NCI-H446 (cell line): ENCODE data around the gene C10orf53.

Source experiments
- DNase-seq, 2 experiments: peaks; one replicate each; lab custom pipeline; 2025; lab: John Stamatoyannopoulos, UW

The C10orf53 gene

GRCh38 chr10:49737474-49738201 lies 58.2 kb downstream of the C10orf53 start:
- DNase-seq = no peak

GRCh38 chr10:49738616-49739360 lies 59.3 kb downstream of the C10orf53 start:
- no peak for DNase-seq

DNA sequence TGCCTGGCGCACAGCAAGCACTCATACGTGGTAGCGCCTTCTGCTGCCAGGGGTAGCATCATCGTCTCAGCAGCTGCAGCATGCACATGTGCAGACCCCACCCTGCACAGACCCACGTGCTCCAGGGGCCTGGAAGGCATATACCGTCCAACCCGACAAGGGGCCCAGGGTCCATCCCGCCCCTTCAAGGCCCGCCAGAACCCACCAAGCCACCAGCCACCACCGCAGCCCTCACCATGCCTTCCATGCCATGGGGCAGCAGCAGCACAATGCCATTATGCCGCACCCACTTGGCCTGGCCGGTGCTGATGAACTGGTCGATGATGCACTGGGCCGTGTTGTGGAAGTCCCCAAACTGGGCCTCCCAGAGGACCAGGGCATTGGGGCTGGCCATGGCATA lies 60.0 kb downstream of the C10orf53 start:
- no peak for DNase-seq

DNA sequence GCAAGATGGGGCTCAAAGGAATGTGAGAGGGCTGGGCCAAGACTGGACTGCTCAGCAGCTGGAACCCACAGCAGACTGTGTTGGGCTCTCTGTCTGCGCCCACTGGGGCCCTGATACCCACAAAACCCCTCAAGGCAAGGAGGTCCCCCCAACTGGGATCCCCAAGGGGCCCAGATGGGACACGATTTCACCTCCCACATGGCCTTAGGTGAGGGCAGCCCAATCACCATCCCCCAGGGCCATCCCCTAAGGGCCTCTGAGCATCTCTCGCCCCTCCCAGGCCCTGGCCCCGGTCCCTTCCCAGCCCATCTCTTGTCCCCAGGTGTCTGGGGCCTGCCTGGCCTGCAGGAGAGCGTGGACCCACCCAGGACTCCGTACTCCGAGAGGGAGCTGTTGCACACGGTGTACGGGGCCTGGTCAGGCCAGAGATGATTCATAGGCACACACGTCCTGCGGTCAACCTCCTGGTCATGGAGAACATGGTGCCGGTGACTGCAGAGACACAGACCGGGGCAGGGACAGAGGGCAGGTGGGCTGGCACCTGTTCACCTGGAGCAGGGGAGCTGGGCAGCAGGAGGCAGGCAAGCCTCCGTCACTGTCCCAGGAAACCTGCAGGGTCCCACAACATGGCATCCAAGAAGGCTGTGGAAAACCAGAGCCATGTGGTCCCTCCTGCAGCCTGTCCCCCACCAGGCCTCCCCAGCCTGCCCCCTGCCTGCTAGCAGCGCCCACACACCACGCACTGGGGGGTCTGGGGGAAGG lies 61.1 kb downstream of the C10orf53 start:
- no peak for DNase-seq

DNA sequence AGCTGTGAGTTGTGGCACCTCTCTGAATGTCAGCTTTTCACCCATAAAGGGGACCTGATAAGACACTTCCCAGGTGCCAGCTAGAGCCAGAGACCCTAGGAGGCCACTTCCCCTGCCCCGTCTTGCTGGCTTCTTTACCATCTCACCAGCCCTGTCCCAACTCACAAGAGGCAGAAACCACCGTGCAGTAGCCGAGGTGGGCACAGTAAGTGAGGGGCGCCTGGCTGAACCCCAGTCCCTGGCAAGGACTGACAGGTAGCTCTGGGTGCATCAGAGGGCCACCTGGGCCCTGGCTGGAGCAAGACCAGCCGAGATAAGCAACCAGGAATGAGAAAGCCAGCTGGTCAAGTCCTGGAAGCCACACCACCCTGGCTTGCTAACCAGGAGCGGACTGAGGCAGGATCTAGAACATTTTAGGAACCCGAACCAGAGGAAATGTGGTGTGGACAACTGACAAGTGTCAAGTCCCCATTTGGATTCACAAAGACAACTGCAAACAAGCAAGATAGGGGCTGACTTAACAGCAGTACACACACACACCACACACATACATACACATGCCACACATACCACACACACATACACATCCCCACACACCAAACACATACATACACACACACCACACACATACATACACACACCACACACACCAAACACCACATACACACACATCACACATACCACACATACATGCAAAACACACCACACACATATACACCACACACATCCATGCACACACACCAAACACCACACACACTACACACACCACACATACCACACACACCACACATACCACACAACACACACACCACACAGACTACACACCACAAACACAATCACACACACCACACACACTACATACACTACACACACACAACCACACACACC lies 61.9 kb downstream of the C10orf53 start:
- DNase-seq = no peak

DNA sequence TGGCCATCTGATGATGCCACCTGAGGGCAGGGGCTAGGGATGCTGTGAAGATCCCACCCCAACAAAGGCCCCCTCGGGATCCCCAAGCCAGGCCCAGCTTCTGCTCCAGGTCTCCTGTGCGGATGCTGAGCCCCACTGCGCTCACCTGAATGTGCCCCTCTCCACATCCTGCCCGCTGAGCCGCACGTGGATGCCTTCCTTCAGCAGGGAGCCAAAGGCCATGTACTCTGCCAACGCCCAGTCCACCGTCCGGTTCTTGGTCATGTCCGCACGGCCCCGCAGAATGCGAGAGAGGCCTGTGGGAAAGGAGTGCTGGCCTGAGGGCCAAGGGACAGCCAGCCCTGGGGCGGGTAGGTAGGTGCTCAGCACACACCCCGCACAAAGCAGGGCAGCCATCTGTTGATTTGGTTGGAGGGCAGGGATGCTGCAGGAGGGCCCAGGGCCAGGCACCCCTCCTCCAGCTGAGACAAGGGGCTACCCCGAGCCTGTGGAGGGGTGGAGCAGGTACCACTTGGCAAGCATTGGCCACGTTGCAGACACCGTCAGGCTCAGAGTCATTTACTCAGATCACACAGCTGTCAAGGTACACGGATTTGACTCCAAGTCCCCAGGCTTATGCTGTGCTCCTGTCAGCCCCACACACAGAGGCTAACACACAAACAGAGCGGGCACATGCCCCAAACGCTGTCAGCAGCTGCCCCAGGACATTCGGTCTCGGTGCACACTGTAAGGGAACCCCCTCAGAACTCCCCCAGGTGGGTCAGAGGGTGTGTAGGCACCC lies 63.4 kb downstream of the C10orf53 start:
- no peak for DNase-seq

DNA sequence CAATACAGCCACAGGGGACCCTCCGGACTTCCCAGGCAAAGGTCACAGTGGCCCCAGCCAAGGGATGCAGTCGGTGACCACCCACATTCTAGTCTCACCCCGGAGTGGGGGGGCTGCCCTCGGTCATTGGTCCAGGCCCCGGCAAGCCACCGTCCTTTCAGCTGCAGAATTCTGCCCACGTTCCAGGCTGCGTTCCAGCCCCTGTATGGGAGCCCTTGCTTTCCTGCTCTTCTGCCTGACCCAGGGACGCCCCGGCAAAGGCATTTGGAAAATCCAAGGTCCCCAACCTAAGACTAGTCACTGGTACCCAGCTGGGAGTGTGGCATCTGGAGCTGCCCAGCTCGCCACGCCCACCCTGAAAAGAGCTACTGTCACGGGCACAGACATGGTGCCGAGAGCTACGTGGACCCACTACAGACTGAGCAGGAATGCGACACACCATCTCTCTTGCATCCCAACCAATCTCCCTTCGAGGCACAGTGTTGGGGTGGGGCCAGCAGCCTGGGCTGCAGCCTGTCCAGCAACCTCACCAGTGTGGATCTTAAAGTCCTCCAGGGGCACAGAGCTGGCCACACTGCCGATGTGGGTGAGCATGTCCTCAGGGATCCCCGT lies 64.1 kb downstream of the C10orf53 start:
- no peak for DNase-seq

DNA sequence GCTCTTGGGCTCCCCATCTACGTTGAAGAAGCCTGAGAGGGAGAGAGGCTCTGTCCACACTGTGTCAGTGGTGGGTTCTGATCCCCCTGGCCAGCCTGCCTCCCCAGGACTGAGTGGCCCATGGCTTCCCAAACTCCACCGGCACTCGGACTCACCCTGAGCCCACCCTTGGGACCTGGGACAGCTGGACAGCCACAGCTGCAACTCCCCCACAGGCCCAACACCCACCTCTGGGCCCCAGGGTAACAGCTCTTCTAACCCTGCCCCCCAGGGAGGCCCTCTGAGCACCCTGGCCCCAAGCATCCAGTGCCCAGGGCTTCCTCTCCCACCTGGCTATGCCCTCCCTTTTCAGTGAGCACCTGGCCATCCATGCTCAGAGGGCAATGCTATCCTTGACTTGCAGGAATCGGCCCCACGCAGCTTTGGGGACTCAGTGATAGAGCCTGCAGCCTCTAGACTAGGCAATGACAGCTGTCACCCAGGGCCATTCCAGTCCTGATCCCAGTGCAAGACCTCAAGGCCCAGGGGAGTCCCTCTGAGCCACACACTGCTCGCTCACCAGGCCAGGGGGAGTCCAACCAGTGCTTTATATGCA lies 64.7 kb downstream of the C10orf53 start:
- no peak for DNase-seq

GRCh38 chr10:49744924-49745605 lies 65.6 kb downstream of the C10orf53 start:
- DNase-seq = no peak

DNA sequence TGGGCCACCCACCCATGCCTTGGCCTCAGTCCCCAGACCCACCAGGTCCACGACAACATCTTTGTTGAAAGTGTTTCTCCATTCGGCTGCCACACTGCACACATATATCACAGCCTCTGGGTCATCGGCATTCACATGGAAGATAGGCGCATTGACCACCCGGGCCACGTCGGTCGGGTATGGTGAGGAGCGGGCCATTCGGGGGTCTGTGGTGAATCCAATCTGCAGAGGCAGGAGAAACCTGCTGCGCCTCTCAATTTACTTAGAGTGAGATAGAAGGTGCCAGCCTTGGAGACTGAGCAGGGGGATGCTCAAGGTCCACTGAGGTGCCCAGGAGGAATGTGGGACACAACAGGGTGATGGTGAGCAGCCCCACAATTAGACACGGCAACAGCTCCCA lies 66.3 kb downstream of the C10orf53 start:
- DNase-seq = no peak

GRCh38 chr10:49746626-49747302 lies 67.3 kb downstream of the C10orf53 start:
- no peak for DNase-seq
